Peyer's patch (tissue), 4 donors: ENCODE data around the gene GTF2E1. TPM values are rescaled to one million over a fixed set of nuclear protein-coding genes. Genes with fewer than 3 reads are reported as not detected.

Source experiments
- DNase-seq, 3 donors: peaks; one replicate each; pipeline ENCODE4 v3.0.0-alpha.2; 2017 to 2019
- H3K27ac ChIP-seq, 4 donors: fragments of 200-600 bp; sonication (generic); one replicate each; pipeline ENCODE4 v1.5.1; 2016 to 2019
- H3K27me3 ChIP-seq, 2 donors: fragments of 200-600 bp; sonication (generic); one replicate each; pipeline ENCODE4 v1.5.1; 2019
- H3K36me3 ChIP-seq, 3 donors: fragments of 200-600 bp; sonication (generic); one replicate each; pipeline ENCODE4 v1.5.1; 2016 to 2019
- H3K4me1 ChIP-seq, 4 donors: fragments of 200-600 bp; sonication (generic); one replicate each; pipeline ENCODE4 v1.5.1; 2016 to 2019
- H3K4me3 ChIP-seq, 4 donors: fragments of 200-600 bp; sonication (generic); 1 replicate in 3 of 4; 2 replicates in 1 of 4; pipeline ENCODE4 v1.5.1; 2016 to 2019; ENCODE audit warnings: mild to moderate bottlenecking in 1 of 4
- H3K9me3 ChIP-seq, 4 donors: fragments of 200-600 bp; sonication (generic); one replicate each; pipeline ENCODE4 v1.5.1; 2016 to 2019; ENCODE audit warnings: mild to moderate bottlenecking in 1 of 4
- POLR2A ChIP-seq, 2 donors: fragments of 450-650 bp; IDR thresholded peaks; one replicate each; pipeline ENCODE4 v1.5.1; 2017; ENCODE audit warnings: antibody characterized with exemption in 2 of 2, mild to moderate bottlenecking in 2 of 2, moderate library complexity in 2 of 2
- total RNA-seq, 4 donors: library from RNA; depleted of rRNA; stranded (reverse); fragments of >200 nt; gene quantifications; one replicate each; pipeline ENCODE4 v1.1.0, GENCODE V29; 2016
- TF ChIP-seq, protein P1 (sequence below), 6 experiments: fragments of 450-650 bp in 4 of 6; fragments of 200-600 bp in 2 of 6; sonication (generic) in 1 of 6; IDR thresholded peaks; one replicate each; pipeline ENCODE4 v1.5.1; 2017 to 2019; ENCODE audit warnings: antibody characterized with exemption in 6 of 6, mild to moderate bottlenecking in 3 of 6, moderate library complexity in 1 of 6

GTF2E1 gene
- total RNA-seq, 4 donors from 2014 or later = 5.4 to 32.2 (median 11.5) TPM

GRCh38 chr3:120795017-120795648 lies 52.6 kb downstream of the GTF2E1 start:
- Histone ChIP-seq H3K27ac (no peak overlapping the region), H3K27me3 (no peaks in the 10 kb centered on the region), H3K4me1 (no peaks in the 10 kb centered on the region), H3K9me3 (no peaks in the 10 kb centered on the region), H3K36me3 (no peaks in the 10 kb centered on the region), H3K4me3 (no peak overlapping the region)
- DNase-seq = peak; percentile 69 to 88 (median 84)
- TF ChIP-seq, protein P1, sequence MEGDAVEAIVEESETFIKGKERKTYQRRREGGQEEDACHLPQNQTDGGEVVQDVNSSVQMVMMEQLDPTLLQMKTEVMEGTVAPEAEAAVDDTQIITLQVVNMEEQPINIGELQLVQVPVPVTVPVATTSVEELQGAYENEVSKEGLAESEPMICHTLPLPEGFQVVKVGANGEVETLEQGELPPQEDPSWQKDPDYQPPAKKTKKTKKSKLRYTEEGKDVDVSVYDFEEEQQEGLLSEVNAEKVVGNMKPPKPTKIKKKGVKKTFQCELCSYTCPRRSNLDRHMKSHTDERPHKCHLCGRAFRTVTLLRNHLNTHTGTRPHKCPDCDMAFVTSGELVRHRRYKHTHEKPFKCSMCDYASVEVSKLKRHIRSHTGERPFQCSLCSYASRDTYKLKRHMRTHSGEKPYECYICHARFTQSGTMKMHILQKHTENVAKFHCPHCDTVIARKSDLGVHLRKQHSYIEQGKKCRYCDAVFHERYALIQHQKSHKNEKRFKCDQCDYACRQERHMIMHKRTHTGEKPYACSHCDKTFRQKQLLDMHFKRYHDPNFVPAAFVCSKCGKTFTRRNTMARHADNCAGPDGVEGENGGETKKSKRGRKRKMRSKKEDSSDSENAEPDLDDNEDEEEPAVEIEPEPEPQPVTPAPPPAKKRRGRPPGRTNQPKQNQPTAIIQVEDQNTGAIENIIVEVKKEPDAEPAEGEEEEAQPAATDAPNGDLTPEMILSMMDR (IDR thresholded peaks at IDR 0.05) = peak; percentile 54 to 81 (median 73)
- TF ChIP-seq POLR2A (IDR thresholded peaks at IDR 0.05) = no peak

DNA sequence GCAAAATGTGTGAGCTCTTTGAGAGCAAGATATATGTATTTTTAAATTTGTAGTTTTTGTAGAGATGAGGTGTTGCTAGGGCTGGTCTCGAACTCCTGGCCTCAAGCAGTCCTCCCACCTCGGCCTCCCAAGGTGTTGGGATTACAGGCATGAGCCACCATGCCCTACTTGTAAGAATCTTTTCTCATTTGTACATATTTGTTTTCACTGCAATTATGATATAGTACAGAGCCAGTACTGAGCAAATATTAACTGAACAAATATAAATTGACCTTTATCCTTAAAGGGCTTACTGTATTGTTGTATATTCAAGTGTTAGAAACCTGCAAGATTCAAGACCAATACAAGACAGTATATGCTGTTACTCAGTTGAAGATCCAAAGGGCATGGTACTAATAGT lies 53.4 kb downstream of the GTF2E1 start:
- no peaks in the 10 kb centered on the region for H3K4me1 ChIP-seq
- no peak overlapping the region for H3K27ac ChIP-seq
- no peaks in the 10 kb centered on the region for H3K36me3 ChIP-seq
- H3K27me3 ChIP-seq = no peaks in the 10 kb centered on the region
- H3K4me3 ChIP-seq = no peak overlapping the region
- H3K9me3 ChIP-seq = no peaks in the 10 kb centered on the region
- DNase-seq = no peak
- no peak for TF ChIP-seq POLR2A (IDR thresholded peaks at IDR 0.05)
- TF ChIP-seq, protein P1 (IDR thresholded peaks at IDR 0.05) = no peak

DNA sequence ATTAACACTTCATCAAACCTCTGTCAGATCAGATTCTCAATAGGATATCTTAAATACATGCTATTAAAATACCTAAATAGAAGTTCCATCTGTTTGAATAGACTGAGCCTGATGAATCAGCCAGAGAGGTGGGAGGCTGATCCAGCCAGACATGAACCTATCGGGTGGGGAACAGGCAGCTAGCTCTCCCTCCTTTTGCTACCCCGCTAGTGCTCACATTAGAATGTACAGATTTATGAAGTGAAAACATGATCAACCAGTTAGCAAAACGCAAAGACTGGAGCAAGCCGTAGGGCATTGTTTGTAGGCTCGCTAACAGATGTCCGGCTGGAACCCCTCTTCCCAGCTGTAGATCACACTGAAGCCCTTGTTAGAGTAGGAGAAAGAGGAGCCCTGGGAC lies 54.4 kb downstream of the GTF2E1 start:
- no peak overlapping the region for H3K4me3 ChIP-seq
- no peaks in the 10 kb centered on the region for H3K9me3 ChIP-seq
- DNase-seq = no peak
- H3K36me3 ChIP-seq = no peaks in the 10 kb centered on the region
- no peaks in the 10 kb centered on the region for H3K27me3 ChIP-seq
- no peak overlapping the region for H3K27ac ChIP-seq
- no peaks in the 10 kb centered on the region for H3K4me1 ChIP-seq
- TF ChIP-seq POLR2A (IDR thresholded peaks at IDR 0.05) = no peak
- TF ChIP-seq, protein P1 (IDR thresholded peaks at IDR 0.05) = no peak

GRCh38 chr3:120797857-120798256 lies 55.3 kb downstream of the GTF2E1 start:
- no peak for TF ChIP-seq POLR2A (IDR thresholded peaks at IDR 0.05)
- TF ChIP-seq, protein P1 (IDR thresholded peaks at IDR 0.05) = no peak
- Histone ChIP-seq H3K36me3 (no peaks in the 10 kb centered on the region), H3K4me3 (no peak overlapping the region), H3K27me3 (no peaks in the 10 kb centered on the region), H3K4me1 (no peaks in the 10 kb centered on the region), H3K27ac (peak overlapping the region in 1 of 4 donors; percentile 56), H3K9me3 (no peaks in the 10 kb centered on the region)
- no peak for DNase-seq

GRCh38 chr3:120798346-120798745 lies 55.8 kb downstream of the GTF2E1 start:
- DNase-seq = no peak
- H3K4me3 ChIP-seq = no peak overlapping the region
- no peaks in the 10 kb centered on the region for H3K4me1 ChIP-seq
- peak overlapping the region in 1 of 4 donors; percentile 56 for H3K27ac ChIP-seq
- no peak for TF ChIP-seq POLR2A (IDR thresholded peaks at IDR 0.05)
- TF ChIP-seq, protein P1 (IDR thresholded peaks at IDR 0.05) = no peak
- no peaks in the 10 kb centered on the region for H3K36me3 ChIP-seq
- H3K9me3 ChIP-seq = no peaks in the 10 kb centered on the region
- H3K27me3 ChIP-seq = no peaks in the 10 kb centered on the region
